Measurements from ENCODE around the gene MAPKAPK2. TPM values are rescaled to one million over a fixed set of nuclear protein-coding genes. Genes with fewer than 3 reads are reported as not detected.

The MAPKAPK2 gene
- total RNA-seq, 1 donor from 2014 or later = 77.7 TPM

- peak overlapping the region; percentile 99 for H3K27ac Mint-ChIP-seq (ENCODE audit: unreplicated experiment)
- peak overlapping the region; percentile 99 for H3K4me3 Mint-ChIP-seq
- H3K9me3 Mint-ChIP-seq = no peaks in the 10 kb centered on the region
- DNase-seq (ENCODE audit: low read depth, low spot score) = peak; percentile 29
- H3K27me3 Mint-ChIP-seq (ENCODE audit: low read depth) = peaks cover 34% of the 10 kb centered on the region
- peaks cover 51% of the 10 kb centered on the region for H3K4me1 Mint-ChIP-seq
- no peaks in the 10 kb centered on the region for H3K36me3 Mint-ChIP-seq (ENCODE audit: low read depth)
- TF ChIP-seq, protein P1, sequence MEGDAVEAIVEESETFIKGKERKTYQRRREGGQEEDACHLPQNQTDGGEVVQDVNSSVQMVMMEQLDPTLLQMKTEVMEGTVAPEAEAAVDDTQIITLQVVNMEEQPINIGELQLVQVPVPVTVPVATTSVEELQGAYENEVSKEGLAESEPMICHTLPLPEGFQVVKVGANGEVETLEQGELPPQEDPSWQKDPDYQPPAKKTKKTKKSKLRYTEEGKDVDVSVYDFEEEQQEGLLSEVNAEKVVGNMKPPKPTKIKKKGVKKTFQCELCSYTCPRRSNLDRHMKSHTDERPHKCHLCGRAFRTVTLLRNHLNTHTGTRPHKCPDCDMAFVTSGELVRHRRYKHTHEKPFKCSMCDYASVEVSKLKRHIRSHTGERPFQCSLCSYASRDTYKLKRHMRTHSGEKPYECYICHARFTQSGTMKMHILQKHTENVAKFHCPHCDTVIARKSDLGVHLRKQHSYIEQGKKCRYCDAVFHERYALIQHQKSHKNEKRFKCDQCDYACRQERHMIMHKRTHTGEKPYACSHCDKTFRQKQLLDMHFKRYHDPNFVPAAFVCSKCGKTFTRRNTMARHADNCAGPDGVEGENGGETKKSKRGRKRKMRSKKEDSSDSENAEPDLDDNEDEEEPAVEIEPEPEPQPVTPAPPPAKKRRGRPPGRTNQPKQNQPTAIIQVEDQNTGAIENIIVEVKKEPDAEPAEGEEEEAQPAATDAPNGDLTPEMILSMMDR (conservative IDR thresholded peaks at IDR 0.05) = no peak
Measured at GRCh38 chr1:206685769-206686477, 1.2 kb downstream of the MAPKAPK2 start.

DNA sequence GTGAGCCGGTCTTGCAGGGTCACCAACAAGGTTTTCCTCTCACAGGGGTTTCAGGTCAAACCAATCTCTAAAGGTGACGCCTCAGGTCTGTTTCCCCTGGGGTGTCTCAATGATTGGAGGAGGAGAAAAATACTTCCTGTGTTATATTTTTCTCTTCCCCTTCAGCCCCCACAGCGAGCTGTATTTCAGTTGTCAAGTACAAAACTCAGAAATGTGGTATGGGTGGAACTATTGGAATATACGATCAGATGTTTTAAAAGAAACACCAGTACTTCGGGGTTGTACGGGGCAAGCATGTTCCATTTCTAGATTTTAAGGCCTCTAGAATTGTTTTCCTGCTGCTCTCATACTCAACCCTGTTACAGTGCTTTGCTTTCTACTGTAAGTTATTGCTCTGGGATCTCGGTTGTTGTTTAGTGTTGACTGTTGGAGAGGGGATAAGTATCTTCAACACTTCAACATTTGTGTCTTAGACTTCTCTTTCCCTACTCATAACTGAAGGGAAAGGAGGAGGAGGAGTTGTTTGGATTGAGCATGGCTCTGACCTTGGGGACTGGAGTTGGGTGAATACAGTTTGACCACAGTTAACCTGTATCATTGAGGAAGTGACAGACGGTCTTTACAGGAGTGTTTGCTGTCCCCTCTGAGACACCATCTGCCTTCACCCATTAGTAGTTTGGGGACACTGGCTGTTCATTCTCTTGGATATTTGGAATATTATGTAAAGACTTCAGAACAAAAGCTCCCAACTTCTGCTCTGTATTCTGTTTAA, 2.0 kb downstream of the MAPKAPK2 start:
- H3K9me3 Mint-ChIP-seq = no peaks in the 10 kb centered on the region
- TF ChIP-seq, protein P1 (conservative IDR thresholded peaks at IDR 0.05) = no peak
- H3K27me3 Mint-ChIP-seq (ENCODE audit: low read depth) = peaks cover 28% of the 10 kb centered on the region
- H3K4me3 Mint-ChIP-seq = peak overlapping the region; percentile 99
- no peaks in the 10 kb centered on the region for H3K36me3 Mint-ChIP-seq (ENCODE audit: low read depth)
- DNase-seq (ENCODE audit: low read depth, low spot score) = no peak
- peaks cover 58% of the 10 kb centered on the region for H3K4me1 Mint-ChIP-seq
- peak overlapping the region; percentile 95 for H3K27ac Mint-ChIP-seq (ENCODE audit: unreplicated experiment)

GRCh38 chr1:206687251-206687914, 2.7 kb downstream of the MAPKAPK2 start:
- no peak for DNase-seq (ENCODE audit: low read depth, low spot score)
- peak overlapping the region; percentile 72 for H3K27ac Mint-ChIP-seq (ENCODE audit: unreplicated experiment)
- peaks cover 23% of the 10 kb centered on the region for H3K27me3 Mint-ChIP-seq (ENCODE audit: low read depth)
- no peaks in the 10 kb centered on the region for H3K36me3 Mint-ChIP-seq (ENCODE audit: low read depth)
- no peaks in the 10 kb centered on the region for H3K9me3 Mint-ChIP-seq
- peaks cover 65% of the 10 kb centered on the region for H3K4me1 Mint-ChIP-seq
- TF ChIP-seq, protein P1 (conservative IDR thresholded peaks at IDR 0.05) = no peak
- H3K4me3 Mint-ChIP-seq = peak overlapping the region; percentile 99

DNA sequence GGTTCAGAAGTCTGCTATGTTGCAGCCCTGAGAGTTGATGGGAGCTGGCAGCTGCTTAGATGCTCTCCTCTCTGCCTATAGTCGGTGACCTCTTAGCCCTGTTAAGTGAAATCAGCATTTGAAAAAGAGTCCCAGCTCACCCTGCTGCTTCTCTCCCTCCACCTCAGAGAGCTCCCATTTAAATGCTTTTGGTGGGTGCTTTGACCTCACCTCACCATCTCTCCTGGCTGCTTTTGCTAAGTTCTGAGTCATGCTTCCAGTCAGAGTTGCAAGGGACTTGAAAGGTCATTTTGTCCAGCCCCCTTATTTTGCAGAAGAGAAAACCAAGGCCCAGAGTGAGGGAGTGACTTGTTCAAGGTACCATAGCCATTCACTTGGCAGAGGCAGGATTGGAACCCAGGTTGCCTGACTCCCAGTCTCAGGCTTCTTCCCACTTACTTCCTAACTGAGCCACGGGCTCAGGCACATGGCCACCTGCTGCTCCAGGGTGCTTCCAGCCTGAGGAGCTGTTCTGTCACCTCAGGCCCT, 3.3 kb downstream of the MAPKAPK2 start:
- no peak for DNase-seq (ENCODE audit: low read depth, low spot score)
- Mint-ChIP-seq H3K9me3 (no peaks in the 10 kb centered on the region), H3K4me3 (peak overlapping the region; percentile 99), H3K4me1 (peaks cover 69% of the 10 kb centered on the region), H3K27ac (ENCODE audit: unreplicated experiment) (no peak overlapping the region), H3K36me3 (ENCODE audit: low read depth) (no peaks in the 10 kb centered on the region), H3K27me3 (ENCODE audit: low read depth) (peaks cover 17% of the 10 kb centered on the region)
- TF ChIP-seq, protein P1 (conservative IDR thresholded peaks at IDR 0.05) = no peak

- Mint-ChIP-seq H3K36me3 (ENCODE audit: low read depth) (no peaks in the 10 kb centered on the region), H3K27ac (ENCODE audit: unreplicated experiment) (no peak overlapping the region), H3K4me3 (no peak overlapping the region), H3K27me3 (ENCODE audit: low read depth) (no peaks in the 10 kb centered on the region), H3K4me1 (peaks cover 79% of the 10 kb centered on the region), H3K9me3 (no peaks in the 10 kb centered on the region)
- DNase-seq (ENCODE audit: low read depth, low spot score) = no peak
- TF ChIP-seq, protein P1 (conservative IDR thresholded peaks at IDR 0.05) = no peak
Measured at GRCh38 chr1:206690516-206690915, 5.8 kb downstream of the MAPKAPK2 start.

Data from neural crest cell (in vitro differentiated cells).